Smooth muscle cell of the brain vasculature (primary cell): ENCODE results near the gene IFNL2.
"Not testable (repeated sequence)": the region's sequence is repeated elsewhere in the genome, so short reads cannot be mapped to it uniquely, and the experiment has no call there.

Experiments
- DNase-seq: peaks from one replicate; pipeline ENCODE4 v3.0.0-alpha.2; 2012; ENCODE audit warnings: low read depth, low spot score

IFNL2 gene

DNA sequence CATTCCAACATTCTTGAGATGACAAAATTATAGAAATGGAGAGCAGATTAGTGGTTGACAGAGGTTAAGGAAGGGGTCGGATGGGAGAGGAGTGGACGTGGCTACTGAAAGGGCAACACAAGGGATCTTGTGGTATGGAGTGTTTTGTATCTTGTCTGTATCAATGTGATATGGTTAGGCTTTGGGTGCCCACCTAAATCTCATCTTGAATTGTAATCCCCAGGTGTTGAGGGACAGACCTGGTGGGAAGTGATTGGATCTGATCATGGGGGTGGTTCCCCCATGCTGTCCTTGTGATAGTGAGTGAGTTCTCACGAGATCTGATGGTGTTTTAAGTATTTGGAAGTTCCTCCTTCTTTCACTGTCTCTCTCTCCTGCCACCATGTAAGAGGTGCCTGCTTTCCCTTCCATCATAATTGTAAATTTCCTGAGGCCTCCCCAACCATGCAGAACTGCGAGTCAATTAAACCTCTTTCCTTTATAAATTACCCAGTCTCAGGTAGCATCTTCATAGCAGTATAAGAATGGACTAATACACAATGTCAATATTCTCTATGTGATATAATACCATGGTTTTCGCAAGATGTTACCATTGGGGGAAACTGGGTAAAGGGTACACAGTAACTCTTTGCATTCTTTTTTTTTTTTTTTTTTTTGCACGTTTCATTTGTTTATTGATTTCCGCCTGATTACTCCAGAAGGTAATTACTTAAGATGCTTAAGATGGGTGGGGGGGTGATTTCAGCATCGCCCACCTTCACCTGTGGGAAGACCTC is 14.6 kb upstream of the IFNL2 start:
- DNase-seq, result no peak

DNA sequence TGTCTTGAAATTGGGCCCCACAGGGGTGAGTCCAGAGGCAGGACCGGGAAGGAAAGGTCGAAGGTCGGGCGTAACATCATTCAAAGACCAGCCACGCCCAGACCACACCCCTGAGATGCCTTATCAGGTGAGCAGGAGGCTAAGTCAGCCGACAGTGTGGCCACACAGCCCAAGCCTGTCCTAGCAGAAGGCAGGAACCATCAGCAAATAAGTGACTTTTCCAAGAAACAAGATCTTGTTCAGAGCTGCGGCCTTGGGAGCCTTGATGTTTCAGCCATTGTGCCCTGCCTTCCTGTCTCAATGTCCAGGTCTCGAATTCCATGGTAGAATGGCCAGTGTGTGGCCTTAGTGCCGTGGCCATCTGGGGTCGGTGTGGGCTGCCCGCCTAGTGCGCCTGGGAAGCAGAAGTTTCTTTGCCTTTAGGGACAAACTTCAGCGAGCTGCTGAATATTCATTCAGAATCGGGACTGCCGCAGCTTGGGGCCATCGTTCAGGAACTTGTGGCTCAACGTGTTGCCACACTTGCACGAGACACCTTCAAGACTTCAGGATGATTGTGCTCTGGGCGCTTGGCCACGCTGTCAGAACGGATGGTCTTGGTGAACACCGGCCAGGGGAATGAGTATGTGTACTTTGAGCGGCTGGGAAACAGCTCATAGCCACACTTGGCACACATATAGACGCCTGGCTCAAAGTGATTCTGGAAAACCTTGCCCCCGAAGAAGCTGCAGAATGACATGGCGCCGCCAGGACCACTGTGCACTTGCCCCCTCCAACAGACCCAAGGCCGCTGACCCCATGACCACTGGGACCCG is 13.5 kb upstream of the IFNL2 start:
- DNase-seq, result no peak

DNA sequence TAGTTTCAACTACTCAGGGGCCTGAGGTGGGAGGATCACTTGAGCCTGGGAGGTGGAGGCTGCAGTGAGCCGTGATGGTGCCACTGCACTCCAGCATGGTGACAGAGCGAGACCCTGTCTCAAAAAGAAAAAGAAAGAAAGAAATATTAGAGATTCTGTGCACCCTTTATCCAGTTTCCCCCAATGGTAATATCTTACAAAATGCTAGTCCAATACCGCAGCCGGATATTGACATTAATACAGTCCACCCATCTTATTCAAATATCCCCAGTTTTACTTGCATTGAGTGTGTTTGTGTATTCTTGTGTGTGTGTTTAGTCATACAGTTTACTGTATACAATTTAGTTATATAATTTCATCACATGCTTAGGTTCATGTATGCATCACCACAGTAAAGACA is 11.0 kb upstream of the IFNL2 start:
- DNase-seq, result no peak

DNA sequence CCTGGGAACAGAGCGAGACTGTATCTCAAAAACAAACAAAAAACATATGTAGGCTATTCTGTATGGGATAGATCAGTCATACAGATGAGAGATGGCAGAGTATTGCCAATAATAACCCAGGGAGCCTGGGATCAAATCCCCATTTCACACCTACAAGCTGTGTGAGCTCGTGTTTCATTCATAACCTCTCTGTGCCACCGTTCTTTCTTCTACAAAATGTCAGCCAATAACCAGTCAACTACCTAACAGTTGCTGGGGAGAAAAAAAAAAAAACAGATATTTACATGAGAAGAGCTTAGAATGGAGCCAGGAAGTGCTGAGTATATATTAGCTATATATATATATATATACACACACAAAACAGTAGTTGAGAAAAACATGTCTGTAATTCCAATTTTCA is 6.5 kb upstream of the IFNL2 start:
- no peak for DNase-seq

DNA sequence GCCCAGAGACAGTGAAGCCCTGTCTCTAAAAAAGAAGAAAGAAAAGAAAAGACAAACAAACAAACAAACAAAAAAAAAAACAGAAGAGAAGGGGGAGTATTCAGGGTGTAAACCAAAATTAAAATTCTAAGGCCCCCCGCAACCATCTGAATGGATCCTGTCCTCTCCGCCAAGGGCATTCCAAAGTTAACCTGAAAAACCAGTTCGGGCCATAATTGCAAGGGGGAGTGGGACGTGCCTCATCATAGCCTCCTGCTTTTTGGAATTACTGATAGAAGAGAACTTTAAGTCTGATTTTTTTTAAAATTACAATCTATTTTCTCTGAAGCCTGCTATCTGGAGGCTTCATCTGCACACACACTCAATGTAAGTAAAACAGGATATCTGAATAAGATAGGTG is 5.7 kb upstream of the IFNL2 start:
- no peak for DNase-seq

DNA sequence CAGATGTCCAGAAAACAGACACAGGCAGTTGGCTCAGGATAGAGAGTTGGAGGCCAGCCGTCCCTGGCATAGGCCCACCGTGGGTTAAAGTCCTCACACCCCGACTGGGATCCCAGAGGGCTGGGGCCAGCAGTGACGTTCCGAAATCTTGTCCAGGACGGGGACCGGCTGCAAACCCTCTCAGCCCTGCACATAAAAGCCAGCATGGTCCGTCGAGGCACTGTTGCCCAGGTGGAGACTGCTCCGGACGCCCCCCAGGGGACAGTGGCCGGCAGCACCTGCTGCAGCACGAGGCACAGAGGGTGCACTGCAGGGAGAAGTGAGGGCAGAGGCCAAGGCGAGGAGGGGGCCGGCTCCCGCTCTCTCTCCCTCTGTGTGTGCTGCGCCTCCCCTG is 4.3 kb upstream of the IFNL2 start:
- DNase-seq, result no peak

DNA sequence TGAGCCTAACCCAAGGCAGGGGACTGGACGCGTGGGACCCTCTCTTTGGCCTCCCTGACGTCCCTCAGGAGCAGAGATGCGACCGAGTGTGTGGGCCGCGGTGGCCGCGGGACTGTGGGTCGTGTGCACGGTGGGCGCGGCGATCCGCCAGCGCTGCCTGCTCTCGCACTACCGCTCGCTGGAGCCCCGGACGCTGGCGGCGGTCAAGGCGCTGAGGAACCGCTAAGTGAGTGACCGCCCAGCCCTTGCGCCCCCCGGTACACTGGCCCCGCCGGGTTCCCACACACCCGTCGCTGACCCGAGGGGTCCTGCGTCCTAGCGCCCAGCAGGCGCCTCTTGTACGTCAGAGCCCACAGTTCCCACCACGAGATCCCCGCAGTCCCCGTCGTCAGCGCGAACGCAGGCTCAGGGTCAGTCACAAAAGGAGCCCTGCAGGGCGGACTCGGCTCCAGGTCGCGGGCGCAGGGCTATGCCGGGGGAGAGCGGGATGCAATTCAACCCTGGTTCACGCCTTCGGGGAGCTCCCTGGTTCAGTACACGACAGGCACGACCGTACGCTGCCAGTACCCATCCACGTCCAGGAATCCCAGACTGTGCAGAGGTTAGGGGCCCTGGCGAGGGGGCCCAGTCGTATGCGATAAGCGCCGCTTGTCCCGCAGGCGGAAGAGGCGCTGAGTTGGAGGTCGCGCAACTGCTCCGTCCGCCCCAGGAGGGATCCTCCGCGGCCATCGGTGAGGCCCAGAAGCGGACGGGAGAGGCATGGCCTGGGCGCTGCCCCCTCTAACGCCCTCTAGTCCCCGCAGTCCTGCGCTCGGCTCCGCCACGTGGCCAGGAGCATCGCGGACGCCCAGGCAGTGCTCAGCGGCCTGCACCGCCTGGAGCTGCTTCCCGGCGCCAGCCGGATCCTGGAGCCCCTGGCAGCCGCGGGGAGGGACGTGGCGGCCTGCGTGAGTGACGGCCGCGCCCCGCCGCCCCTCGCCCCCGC is 3.6 kb upstream of the IFNL2 start:
- no peak for DNase-seq

DNA sequence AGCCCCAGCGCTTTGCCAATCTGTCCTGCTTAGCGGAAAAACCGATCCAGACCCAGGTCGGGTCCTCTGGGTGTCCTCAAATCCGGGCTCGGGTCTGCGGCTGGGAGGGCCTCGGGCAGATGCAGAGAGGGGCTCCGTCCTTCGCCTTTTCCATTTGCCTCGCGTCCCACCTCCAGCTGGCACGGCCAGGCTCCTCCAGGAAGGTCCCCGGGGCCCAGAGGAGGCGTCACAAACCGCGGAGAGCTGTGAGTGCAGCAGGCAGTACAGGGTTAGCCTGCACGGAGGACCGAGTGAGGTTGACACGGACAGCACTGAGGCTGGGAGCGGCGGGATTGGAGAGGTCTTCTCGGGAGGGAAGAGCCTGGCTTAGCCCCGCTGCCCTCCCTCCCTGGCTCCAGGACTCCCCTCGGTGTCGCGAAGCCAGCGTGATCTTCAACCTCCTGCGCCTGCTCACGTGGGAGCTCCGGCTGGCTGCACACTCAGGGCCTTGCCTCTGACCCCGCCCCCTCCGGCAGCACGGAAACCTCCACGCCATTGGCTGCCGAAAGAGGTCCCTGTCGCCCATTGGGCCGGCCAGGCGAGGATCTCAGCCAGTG is 2.8 kb upstream of the IFNL2 start:
- DNase-seq, result no peak

DNA sequence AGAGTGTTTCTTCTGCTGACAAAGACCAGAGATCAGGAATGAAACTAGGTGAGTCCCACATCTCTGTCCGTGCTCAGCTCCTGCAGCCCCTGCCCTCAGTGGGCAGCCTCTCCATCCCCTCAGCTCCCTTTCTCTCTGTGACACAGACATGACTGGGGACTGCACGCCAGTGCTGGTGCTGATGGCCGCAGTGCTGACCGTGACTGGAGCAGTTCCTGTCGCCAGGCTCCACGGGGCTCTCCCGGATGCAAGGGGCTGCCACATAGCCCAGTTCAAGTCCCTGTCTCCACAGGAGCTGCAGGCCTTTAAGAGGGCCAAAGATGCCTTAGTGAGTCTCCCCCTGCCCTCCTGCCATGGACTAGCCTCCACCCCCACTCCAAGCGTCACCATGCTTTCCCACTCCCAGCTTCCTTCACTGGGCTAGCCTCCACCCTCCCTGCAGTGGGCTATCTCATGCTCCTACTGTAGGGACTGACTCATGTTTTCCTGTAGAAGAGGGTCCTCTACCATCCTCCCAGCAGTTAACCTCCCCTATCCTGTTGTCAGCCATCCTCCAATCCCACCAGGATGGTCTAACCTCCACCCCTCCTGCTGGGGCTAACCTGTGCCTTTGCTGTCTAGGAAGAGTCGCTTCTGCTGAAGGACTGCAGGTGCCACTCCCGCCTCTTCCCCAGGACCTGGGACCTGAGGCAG is 481 bp downstream of the IFNL2 start:
- not testable (repeated sequence) for DNase-seq

DNA sequence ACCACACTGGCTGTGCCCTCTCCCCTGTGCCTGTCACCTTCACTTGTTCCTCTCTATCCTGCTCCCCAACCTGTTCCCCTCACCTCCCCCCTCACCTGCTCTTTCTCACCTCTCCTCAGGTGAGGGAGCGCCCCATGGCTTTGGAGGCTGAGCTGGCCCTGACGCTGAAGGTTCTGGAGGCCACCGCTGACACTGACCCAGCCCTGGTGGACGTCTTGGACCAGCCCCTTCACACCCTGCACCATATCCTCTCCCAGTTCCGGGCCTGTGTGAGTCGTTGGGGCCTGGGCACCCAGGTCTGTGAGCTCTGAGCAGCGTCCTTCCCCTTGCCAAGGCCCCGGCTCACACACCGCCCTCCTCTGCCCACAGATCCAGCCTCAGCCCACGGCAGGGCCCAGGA is 1.2 kb downstream of the IFNL2 start:
- not testable (repeated sequence) for DNase-seq

DNA sequence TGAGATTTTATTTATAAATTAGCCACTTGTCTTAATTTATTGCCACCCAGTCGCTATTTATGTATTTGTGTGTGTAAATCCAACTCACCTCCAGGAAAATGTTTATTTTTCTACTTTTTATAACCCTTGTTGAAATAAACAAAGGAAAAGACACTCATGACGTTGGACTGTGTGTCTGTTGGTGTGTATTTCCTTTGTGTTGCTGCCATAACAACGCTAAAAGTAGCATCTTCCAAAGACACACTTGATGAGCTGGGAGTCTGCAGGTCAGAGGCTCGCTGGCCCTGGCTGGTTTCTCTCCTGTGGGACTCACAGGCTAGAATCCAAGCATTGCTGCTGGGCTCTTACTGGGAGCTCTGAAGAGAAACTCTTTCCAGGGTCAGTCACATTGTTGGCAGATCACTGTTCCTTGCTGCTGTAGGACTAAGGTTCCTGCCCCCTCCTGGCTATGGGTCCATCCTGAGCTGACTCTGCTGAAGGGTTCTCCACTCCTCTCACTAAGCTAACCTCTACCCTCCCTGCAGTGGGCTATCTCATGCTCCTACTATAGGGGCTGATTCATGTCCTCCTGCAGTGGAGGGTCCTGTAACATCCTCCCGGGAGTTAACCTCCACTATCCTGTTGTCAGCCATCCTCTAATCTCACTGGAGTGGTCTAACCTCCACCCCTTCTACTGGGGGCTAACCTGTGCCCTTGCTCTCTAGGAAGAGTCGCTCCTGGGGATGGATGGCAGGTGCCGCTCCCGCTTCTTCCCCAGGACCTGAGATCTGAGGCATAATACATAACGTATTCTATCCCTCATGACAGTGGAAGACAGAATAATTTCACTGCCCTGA is 2.1 kb downstream of the IFNL2 start:
- DNase-seq, result no peak

DNA sequence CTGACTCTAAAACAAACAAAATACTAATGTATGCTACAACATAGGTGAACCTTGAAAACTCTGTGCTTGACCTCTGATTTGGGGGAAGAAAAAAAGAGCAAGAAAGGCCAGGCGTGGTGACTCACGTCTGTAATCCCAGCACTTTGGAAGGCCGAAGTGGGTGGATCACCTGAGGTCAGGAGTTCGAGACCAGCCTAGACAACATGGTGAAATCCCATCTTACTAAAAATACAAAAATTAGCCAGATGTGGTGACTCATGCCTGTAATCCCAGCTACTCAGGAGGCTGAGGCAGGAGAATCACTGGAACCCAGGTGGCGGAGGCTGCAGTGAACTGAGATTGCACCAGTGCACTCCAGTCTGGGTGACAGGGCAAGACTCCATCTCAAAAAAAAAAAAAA is 5.7 kb downstream of the IFNL2 start:
- not testable (repeated sequence) for DNase-seq

DNA sequence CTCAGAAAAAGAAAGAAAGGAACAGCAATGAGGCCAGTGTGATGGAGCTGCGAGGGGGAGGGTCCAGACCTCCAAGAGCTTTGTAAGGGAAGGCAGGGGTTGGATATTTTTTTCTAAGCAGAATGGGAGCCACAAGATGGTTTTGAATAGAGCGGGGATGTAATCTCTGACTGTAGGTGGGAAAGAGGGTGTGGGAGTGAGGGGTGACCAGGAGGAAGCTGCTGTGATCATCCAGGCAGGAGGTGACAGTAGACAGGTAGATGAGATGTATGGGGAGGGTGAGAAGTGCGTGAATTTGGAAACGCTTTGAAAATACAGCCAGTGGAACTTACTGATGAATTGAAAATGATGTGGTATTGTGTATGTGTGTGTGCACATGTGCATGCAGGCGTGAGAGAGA is 7.4 kb downstream of the IFNL2 start:
- no peak for DNase-seq

DNA sequence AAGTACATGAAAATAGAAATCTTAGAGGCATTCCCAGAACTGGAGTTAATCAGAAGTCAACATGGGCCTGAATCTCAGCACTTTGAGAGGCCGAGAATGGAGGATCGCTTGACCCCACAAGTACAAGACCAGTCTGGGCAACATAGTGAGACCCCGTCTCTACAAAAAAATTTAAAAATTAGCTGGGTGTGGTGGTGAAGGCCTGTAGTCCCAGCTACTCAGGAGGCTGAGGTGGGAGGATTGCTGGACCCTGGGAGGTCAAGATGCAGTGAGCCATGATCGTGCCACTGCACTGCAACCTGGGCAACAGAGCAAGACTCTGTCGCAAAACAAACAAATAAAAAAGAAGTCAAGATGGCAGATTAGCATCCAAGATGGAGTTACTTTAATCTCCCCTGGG is 8.5 kb downstream of the IFNL2 start:
- DNase-seq, result no peak

DNA sequence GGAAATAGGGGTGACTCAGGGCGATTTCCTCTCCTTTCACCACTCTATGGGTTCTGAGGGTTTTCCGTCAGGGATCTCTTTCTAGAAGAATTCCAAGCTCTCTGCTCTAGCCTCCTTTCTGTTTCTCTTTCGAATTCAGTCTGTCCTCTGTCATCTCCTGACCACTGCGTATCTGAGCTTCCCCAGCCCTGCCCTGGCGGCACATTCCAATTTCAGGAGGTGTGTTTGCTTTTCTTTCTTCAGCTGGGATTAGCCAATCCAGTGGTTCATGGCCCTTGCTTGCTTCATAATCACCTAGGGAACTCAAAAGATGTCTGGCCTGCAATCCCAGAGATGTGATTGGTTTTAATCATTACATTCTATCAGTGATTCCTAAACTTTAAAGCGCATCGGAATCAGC is 9.4 kb downstream of the IFNL2 start:
- no peak for DNase-seq

DNA sequence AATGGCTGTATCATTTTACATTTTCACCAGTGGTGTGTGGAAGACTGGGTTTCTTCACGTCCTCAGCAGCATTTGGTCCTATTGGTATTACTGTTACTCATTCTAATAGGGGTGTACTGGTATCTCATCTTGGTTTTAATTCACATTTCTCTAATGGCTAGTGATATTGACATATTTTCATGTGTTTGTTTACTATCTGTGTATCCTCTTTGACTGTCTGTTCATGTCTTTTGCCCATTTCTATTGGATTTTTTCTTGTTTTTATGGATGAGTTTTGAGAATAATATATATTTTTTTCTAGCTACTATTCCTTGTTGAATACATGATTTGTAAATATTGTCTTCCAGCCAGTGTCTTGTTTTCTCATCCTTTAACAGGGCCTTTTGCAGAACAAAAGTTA is 13.8 kb downstream of the IFNL2 start:
- no peak for DNase-seq

DNA sequence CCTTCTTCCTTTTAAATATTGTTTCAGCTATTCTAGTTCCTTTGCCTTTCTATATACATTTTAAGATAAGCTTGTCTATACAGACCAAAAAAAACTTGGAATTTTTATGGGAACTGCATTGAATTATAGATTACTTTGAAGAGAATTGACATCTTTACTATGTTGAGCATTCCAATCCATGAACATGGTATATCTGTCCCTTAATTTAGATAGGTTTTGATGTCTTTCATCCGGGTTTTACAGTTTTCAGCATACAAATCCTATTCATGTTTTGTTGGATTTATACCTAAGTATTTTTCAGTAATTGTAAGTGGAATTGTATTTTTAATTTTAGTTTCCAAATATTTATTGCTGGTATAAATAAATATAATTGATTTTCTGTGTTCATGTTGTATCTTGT is 15.8 kb downstream of the IFNL2 start:
- no peak for DNase-seq

DNA sequence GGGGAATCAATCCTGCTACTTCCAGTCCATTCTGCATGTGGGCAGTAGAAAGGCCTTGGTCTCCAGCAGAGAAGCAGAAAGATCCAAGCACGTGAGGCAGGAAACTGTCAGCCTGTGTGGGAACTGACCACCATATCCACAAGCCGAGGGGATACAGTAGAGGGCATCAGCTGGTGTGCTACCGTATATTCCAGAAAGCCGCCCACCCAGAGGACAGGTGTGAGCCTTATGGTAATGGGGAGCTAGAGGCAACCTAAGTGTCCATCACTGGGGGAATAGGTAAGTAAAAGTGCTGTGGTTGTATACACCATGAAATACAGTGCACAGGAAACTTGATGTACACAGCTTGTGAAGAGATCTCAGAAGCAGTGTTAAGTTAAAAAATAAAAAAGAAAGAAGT is 25.2 kb downstream of the IFNL2 start:
- DNase-seq, result no peak

DNA sequence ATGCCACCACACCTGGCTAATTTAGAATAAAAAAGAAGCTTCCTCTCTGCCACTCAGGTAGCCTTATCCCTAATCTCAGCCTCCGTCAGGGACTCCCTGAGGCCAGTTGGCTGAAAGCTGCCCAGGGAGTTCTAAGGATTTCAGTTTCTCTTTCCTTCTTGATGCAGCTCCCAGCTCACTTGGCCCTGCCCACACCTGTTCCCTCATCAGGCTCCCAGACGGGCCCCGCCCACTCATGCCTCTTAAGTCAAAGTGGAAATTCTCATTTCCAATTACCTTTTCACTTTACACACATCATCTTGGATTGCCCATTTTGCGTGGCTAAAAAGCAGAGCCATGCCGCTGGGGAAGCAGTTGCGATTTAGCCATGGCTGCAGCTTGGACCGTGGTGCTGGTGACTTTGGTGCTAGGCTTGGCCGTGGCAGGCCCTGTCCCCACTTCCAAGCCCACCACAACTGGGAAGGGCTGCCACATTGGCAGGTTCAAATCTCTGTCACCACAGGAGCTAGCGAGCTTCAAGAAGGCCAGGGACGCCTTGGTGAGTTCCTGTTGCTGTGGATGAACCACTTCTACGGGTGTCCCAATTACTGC is 28.0 kb downstream of the IFNL2 start, which contains the start of gene IFNL1:
TSS of gene IFNL1 (plus strand) at position 353 of the 591 bp plus-strand sequence. CDS start at position 368, 15 bp downstream.
- no peak for DNase-seq

DNA sequence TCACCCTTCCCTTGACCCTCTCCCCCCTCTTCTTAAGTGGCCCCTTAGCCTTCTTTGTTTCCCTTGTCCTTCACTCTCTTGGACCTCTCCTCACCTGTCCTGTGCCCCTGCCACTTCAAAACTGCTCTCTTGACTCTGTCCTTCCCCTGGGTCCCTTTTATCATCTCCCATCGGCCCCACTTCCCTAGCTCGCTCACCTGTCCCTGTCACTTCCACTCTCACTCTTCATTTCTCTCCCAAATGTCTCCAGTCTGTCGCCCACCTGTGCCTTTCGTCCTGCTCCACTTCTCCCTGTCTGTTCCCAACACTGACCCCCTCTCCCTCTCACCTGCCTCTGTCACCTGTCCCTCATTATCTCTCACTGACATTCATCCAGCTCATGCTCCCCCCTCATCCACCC is 28.7 kb downstream of the IFNL2 start:
- no peak for DNase-seq
